Liver (tissue), 9 donors: ENCODE results near the gene DNMT1. TPM values are rescaled to one million over a fixed set of nuclear protein-coding genes. Genes with fewer than 3 reads are reported as not detected.

Experiments
- DNase-seq: peaks from one replicate; pipeline ENCODE4 v3.0.0-alpha.2; 2017; ENCODE audit warnings: low spot score
- H3K27ac ChIP-seq, 2 donors: one replicate each; pipeline ENCODE4 v1.7.0; 2013; ENCODE audit warnings: inconsistent platforms in 2 of 2, low read length in 2 of 2, control low read depth in 1 of 2, low read depth in 1 of 2, mild to moderate bottlenecking in 1 of 2
- H3K27me3 ChIP-seq, 4 donors: one replicate each; pipeline versions ENCODE4 v1.6.1 to v1.7.0; 2013; ENCODE audit warnings: low read length in 3 of 4, inconsistent platforms in 1 of 4, mild to moderate bottlenecking in 1 of 4, moderate library complexity in 1 of 4; ENCODE audit not compliant: control insufficient read depth in 4 of 4, insufficient read depth in 4 of 4
- H3K36me3 ChIP-seq, 4 donors: one replicate each; pipeline versions ENCODE4 v1.6.1 to v1.7.0; 2013; ENCODE audit warnings: low read length in 3 of 4, mild to moderate bottlenecking in 3 of 4, low read depth in 1 of 4, moderate library complexity in 1 of 4; ENCODE audit not compliant: control insufficient read depth in 4 of 4, insufficient read depth in 3 of 4
- H3K4me1 ChIP-seq, 4 donors: one replicate each; pipeline versions ENCODE4 v1.6.1 to v1.7.0; 2013; ENCODE audit warnings: low read length in 3 of 4, mild to moderate bottlenecking in 3 of 4, moderate library complexity in 1 of 4; ENCODE audit not compliant: control insufficient read depth in 4 of 4, insufficient read depth in 4 of 4
- H3K4me3 ChIP-seq, 3 donors: one replicate each; pipeline versions ENCODE4 v1.6.1 to v1.7.0; 2013; ENCODE audit warnings: low read length in 3 of 3, control low read depth in 1 of 3, low read depth in 1 of 3, mild to moderate bottlenecking in 1 of 3
- H3K9ac ChIP-seq, 2 donors: one replicate each; pipeline ENCODE4 v1.7.0; 2013; ENCODE audit warnings: low read length in 2 of 2, mild to moderate bottlenecking in 2 of 2, moderate library complexity in 2 of 2, control low read depth in 1 of 2, low read depth in 1 of 2
- H3K9me3 ChIP-seq, 4 donors: one replicate each; pipeline versions ENCODE4 v1.6.1 to v1.7.0; 2013; ENCODE audit warnings: low read length in 3 of 4; ENCODE audit not compliant: control insufficient read depth in 4 of 4
- EGR1 ChIP-seq, 2 donors: IDR thresholded peaks; 2 replicates each; pipeline ENCODE4 v1.6.1; 2016 to 2018; ENCODE audit warnings: antibody characterized with exemption in 2 of 2, low read depth in 2 of 2
- FOXA1 ChIP-seq: IDR thresholded peaks from 2 replicates; pipeline ENCODE4 v1.6.1; 2016; ENCODE audit warnings: antibody characterized with exemption
- FOXA2 ChIP-seq: IDR thresholded peaks from 2 replicates; pipeline ENCODE4 v1.6.1; 2016; ENCODE audit warnings: antibody characterized with exemption
- GABPA ChIP-seq, 2 donors: IDR thresholded peaks in 1 of 2; conservative IDR thresholded peaks in 1 of 2; 2 replicates each; pipeline ENCODE4 v1.6.1; 2016; ENCODE audit warnings: antibody characterized with exemption in 2 of 2, mild to moderate bottlenecking in 1 of 2, moderate library complexity in 1 of 2
- HNF4A ChIP-seq, 2 donors: conservative IDR thresholded peaks; 2 replicates each; pipeline ENCODE4 v1.6.1; 2016; ENCODE audit warnings: antibody characterized with exemption in 2 of 2, mild to moderate bottlenecking in 2 of 2
- JUND ChIP-seq, 2 donors: IDR thresholded peaks; 2 replicates each; pipeline ENCODE4 v1.6.1; 2016; ENCODE audit warnings: antibody characterized with exemption in 2 of 2
- RAD21 ChIP-seq, 2 donors: IDR thresholded peaks; 2 replicates each; pipeline ENCODE4 v1.6.1; 2016; ENCODE audit warnings: antibody characterized with exemption in 2 of 2, mild to moderate bottlenecking in 2 of 2
- RXRA ChIP-seq, 2 donors: IDR thresholded peaks; 2 replicates each; pipeline ENCODE4 v1.6.1; 2017 to 2018; ENCODE audit warnings: antibody characterized with exemption in 2 of 2, mild to moderate bottlenecking in 1 of 2
- SP1 ChIP-seq: IDR thresholded peaks from 2 replicates; pipeline ENCODE4 v1.6.1; 2018; ENCODE audit warnings: antibody characterized with exemption, mild to moderate bottlenecking
- TAF1 ChIP-seq: conservative IDR thresholded peaks from 2 replicates; pipeline ENCODE4 v1.6.1; 2016; ENCODE audit warnings: antibody characterized with exemption, mild to moderate bottlenecking
- YY1 ChIP-seq: IDR thresholded peaks from 2 replicates; pipeline ENCODE4 v1.6.1; 2016; ENCODE audit warnings: antibody characterized with exemption, mild to moderate bottlenecking
- WGBS: extraction: QIAGEN DNeasy Blood & Tissue Kit; methylation state at CpG from one replicate; pipeline ENCODE4 v1.1.7; 2013; 5-methylcytosine and 5-hydroxymethylcytosine counted together
- polyA plus RNA-seq, 2 donors: library from polyadenylated mRNA; stranded (reverse) in 1 of 2; unstranded in 1 of 2; fragments of 200-250 nt in 1 of 2; fragments of >200 nt in 1 of 2; fragmentation: Nextera tagmentation in 1 of 2; extraction: Ambion mirVana in 1 of 2; gene quantifications; one replicate each; pipeline versions ENCODE4 v1.2.1 to v1.2.3, GENCODE V29; 2013 to 2015
- total RNA-seq, 2 donors: library from RNA; depleted of rRNA; stranded (reverse); fragments of >200 nt; gene quantifications; one replicate each; pipeline ENCODE4 v1.2.3, GENCODE V29; 2014
- TF ChIP-seq, protein P1 (sequence below): IDR thresholded peaks from 2 replicates; pipeline ENCODE4 v1.6.1; 2016; ENCODE audit warnings: antibody characterized with exemption
- TF ChIP-seq, protein P2 (sequence below): IDR thresholded peaks from 2 replicates; pipeline ENCODE4 v1.6.1; 2016; ENCODE audit warnings: antibody characterized with exemption
- TF ChIP-seq, protein P3 (sequence below): IDR thresholded peaks from 2 replicates; pipeline ENCODE4 v1.6.1; 2016; ENCODE audit warnings: antibody characterized with exemption, mild to moderate bottlenecking
- TF ChIP-seq, protein P4 (sequence below): IDR thresholded peaks from 2 replicates; pipeline ENCODE4 v1.6.1; 2016; ENCODE audit warnings: antibody characterized with exemption
- TF ChIP-seq, protein P5 (sequence below): fragments of 150-350 bp; IDR thresholded peaks from 2 replicates; pipeline ENCODE4 v1.5.1; 2017; ENCODE audit warnings: improper control_type of control experiment, low read depth, low read length; ENCODE audit not compliant: missing input control
- donor health status: healthy.
- donor health status: healthy.
- donor health status: healthy.
- donor health status: healthy.
- donor health status: healthy.

Gene DNMT1
- total and polyA plus RNA-seq, 4 donors: 8.7 to 47.1 (median 20.0) TPM

DNA sequence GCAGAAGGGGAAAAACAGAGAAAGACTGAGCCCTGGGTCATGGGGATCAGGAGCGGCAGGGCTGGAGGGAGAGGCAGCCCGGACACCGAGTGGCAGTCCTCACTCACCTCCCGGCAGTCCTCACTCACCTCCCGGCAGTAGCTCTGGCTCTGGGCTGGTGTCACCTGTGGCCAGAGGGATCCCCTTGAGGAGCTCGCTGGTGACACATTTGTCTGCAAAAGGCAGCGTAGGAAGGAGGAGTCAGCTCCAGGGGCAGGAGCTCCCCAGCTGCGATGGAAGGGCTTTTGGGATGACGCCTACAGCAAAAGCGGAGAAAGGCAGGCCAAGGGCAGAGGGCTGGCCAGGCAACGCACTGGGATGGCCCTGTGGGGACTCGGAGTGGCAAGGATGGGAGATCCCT, 75.8 kb downstream of the DNMT1 start (continued):
- TF ChIP-seq, protein P1, sequence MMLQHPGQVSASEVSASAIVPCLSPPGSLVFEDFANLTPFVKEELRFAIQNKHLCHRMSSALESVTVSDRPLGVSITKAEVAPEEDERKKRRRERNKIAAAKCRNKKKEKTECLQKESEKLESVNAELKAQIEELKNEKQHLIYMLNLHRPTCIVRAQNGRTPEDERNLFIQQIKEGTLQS: no peak
- no peak for TF ChIP-seq RAD21 (IDR thresholded peaks at IDR 0.05)
- TF ChIP-seq, protein P2, sequence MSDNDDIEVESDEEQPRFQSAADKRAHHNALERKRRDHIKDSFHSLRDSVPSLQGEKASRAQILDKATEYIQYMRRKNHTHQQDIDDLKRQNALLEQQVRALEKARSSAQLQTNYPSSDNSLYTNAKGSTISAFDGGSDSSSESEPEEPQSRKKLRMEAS: no peak
- no peak for TF ChIP-seq FOXA2
- TF ChIP-seq, protein P3, sequence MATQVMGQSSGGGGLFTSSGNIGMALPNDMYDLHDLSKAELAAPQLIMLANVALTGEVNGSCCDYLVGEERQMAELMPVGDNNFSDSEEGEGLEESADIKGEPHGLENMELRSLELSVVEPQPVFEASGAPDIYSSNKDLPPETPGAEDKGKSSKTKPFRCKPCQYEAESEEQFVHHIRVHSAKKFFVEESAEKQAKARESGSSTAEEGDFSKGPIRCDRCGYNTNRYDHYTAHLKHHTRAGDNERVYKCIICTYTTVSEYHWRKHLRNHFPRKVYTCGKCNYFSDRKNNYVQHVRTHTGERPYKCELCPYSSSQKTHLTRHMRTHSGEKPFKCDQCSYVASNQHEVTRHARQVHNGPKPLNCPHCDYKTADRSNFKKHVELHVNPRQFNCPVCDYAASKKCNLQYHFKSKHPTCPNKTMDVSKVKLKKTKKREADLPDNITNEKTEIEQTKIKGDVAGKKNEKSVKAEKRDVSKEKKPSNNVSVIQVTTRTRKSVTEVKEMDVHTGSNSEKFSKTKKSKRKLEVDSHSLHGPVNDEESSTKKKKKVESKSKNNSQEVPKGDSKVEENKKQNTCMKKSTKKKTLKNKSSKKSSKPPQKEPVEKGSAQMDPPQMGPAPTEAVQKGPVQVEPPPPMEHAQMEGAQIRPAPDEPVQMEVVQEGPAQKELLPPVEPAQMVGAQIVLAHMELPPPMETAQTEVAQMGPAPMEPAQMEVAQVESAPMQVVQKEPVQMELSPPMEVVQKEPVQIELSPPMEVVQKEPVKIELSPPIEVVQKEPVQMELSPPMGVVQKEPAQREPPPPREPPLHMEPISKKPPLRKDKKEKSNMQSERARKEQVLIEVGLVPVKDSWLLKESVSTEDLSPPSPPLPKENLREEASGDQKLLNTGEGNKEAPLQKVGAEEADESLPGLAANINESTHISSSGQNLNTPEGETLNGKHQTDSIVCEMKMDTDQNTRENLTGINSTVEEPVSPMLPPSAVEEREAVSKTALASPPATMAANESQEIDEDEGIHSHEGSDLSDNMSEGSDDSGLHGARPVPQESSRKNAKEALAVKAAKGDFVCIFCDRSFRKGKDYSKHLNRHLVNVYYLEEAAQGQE: no peak
- no peak for TF ChIP-seq RXRA (IDR thresholded peaks at IDR 0.05)
- no peak for TF ChIP-seq GABPA (IDR thresholded peaks at IDR 0.05 in 1 of 2, conservative IDR thresholded peaks at IDR 0.05 in 1 of 2)

DNA sequence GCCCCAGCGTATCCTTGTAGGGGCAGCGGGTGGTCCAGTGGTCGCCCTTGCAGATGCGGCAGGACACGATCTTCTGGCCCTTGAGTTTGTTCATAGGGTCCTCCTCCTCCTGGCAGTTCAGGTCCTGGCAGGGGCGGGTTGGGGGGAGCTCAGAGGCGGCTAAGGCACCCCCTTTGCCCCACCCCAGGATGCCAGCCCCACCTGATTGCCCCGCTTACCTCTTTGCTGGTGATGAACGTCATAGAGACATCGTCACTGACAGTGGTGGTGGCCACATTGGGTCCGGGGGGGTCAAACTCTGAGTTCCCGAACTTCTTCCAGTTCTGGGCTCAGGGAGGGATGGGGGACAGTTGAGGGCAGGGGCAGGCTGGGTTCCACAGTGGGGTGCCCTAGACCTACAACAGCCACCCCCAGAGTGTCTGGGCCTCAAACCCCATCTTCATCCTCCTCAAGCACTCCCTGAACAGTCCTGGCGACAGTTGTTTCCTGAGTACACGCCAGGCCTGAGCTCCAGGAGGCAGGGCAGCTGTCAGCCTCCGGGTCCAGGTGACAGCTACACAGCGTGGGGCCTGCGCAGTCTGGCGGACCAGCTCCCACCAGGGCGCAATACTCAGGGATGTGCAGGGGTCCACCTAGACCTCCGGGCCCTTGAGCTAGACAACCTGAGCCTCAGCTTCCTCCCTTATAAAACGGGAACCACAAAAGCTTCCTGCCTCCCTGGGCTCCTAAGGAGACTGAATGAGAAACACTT, 77.7 kb downstream of the DNMT1 start:
- H3K27me3 ChIP-seq: no peaks in the 10 kb centered on the region
- TF ChIP-seq FOXA2 (no peak), RXRA (IDR thresholded peaks at IDR 0.05) (no peak), EGR1 (IDR thresholded peaks at IDR 0.05; ENCODE audit: low read depth in 2 of 2) (no peak), TAF1 (no peak), SP1 (no peak), YY1 (no peak), GABPA (IDR thresholded peaks at IDR 0.05 in 1 of 2, conservative IDR thresholded peaks at IDR 0.05 in 1 of 2) (no peak), JUND (IDR thresholded peaks at IDR 0.05) (no peak), HNF4A (conservative IDR thresholded peaks at IDR 0.05) (no peak), FOXA1 (no peak)
- TF ChIP-seq, protein P3: no peak
- TF ChIP-seq, protein P4, sequence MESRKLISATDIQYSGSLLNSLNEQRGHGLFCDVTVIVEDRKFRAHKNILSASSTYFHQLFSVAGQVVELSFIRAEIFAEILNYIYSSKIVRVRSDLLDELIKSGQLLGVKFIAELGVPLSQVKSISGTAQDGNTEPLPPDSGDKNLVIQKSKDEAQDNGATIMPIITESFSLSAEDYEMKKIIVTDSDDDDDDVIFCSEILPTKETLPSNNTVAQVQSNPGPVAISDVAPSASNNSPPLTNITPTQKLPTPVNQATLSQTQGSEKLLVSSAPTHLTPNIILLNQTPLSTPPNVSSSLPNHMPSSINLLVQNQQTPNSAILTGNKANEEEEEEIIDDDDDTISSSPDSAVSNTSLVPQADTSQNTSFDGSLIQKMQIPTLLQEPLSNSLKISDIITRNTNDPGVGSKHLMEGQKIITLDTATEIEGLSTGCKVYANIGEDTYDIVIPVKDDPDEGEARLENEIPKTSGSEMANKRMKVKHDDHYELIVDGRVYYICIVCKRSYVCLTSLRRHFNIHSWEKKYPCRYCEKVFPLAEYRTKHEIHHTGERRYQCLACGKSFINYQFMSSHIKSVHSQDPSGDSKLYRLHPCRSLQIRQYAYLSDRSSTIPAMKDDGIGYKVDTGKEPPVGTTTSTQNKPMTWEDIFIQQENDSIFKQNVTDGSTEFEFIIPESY: no peak
- TF ChIP-seq, protein P5, sequence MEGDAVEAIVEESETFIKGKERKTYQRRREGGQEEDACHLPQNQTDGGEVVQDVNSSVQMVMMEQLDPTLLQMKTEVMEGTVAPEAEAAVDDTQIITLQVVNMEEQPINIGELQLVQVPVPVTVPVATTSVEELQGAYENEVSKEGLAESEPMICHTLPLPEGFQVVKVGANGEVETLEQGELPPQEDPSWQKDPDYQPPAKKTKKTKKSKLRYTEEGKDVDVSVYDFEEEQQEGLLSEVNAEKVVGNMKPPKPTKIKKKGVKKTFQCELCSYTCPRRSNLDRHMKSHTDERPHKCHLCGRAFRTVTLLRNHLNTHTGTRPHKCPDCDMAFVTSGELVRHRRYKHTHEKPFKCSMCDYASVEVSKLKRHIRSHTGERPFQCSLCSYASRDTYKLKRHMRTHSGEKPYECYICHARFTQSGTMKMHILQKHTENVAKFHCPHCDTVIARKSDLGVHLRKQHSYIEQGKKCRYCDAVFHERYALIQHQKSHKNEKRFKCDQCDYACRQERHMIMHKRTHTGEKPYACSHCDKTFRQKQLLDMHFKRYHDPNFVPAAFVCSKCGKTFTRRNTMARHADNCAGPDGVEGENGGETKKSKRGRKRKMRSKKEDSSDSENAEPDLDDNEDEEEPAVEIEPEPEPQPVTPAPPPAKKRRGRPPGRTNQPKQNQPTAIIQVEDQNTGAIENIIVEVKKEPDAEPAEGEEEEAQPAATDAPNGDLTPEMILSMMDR: no peak
- no peak overlapping the region for H3K4me3 ChIP-seq
- 93% methylated on average over 21 of the region's 21 CpGs for WGBS
- no peak for DNase-seq
- no peaks in the 10 kb centered on the region for H3K9me3 ChIP-seq
- H3K9ac ChIP-seq: no peak overlapping the region
- H3K36me3 ChIP-seq: peaks cover 7 to 37% (median 16%) of the 10 kb centered on the region in 4 donors
- H3K4me1 ChIP-seq: peaks cover 4 to 20% (median 12%) of the 10 kb centered on the region in 4 donors
- H3K27ac ChIP-seq: no peak overlapping the region
